IMR-90 (cell line): Measurements from ENCODE around the gene OPCML.

ENCODE experiments used
- FOS ChIP-seq: fragments of 150-350 bp; IDR thresholded peaks from 2 replicates; pipeline ENCODE4 v1.6.1; 2016; ENCODE audit warnings: low read depth, low read length
- MAZ ChIP-seq: IDR thresholded peaks from 2 replicates; pipeline ENCODE4 v1.6.1; 2012; ENCODE audit warnings: low read depth, mild to moderate bottlenecking, low read length, improper control_type of control experiment, moderate library complexity, borderline replicate concordance
- MXI1 ChIP-seq: IDR thresholded peaks from 2 replicates; pipeline ENCODE4 v1.6.1; 2012; ENCODE audit warnings: low read depth, mild to moderate bottlenecking, low read length, moderate library complexity, borderline replicate concordance
- POLR2A ChIP-seq: IDR thresholded peaks from 2 replicates; pipeline ENCODE4 v1.6.1; 2012; ENCODE audit warnings: mild to moderate bottlenecking, low read depth, low read length
- RAD21 ChIP-seq: IDR thresholded peaks from 2 replicates; pipeline ENCODE4 v1.6.1; 2012; ENCODE audit warnings: low read length, improper control_type of control experiment
- RCOR1 ChIP-seq: IDR thresholded peaks from 2 replicates; pipeline ENCODE4 v1.6.1; 2012; ENCODE audit warnings: mild to moderate bottlenecking, low read length, improper control_type of control experiment; ENCODE audit not compliant: insufficient replicate concordance
- SMC3 ChIP-seq: fragments of 150-350 bp; IDR thresholded peaks from 2 replicates; pipeline ENCODE4 v1.6.1; 2016; ENCODE audit warnings: low read depth, mild to moderate bottlenecking, antibody characterized with exemption, low read length, moderate library complexity
- TF ChIP-seq, protein P1 (sequence below): conservative IDR thresholded peaks from 2 replicates; pipeline ENCODE4 v1.5.1; 2012; ENCODE audit warnings: mild to moderate bottlenecking, low read depth, low read length, improper control_type of control experiment
- TF ChIP-seq, protein P2 (sequence below): fragments of 150-350 bp; IDR thresholded peaks from 2 replicates; pipeline ENCODE4 v1.6.1; 2016; ENCODE audit warnings: low read depth, mild to moderate bottlenecking, low read length, moderate library complexity, borderline replicate concordance

DNA sequence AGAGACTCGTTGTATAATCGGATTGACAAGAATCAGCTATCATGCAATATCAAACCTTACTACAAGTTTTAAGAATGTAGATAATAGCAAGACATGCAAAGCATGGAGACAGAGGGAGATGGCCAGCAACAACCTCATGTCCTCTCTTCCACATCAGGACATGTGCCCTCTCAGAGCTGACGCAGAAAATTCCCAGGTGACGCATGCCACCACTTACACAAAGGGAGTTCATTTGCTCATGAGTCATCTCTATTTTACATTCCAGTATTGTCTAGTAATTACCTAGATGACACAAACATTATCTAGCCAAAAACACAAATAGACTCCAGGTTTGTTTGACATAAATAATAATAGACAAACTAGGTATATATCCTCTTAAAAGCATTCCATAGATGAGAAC, 38.1 kb upstream of the OPCML start:
- TF ChIP-seq, protein P1, sequence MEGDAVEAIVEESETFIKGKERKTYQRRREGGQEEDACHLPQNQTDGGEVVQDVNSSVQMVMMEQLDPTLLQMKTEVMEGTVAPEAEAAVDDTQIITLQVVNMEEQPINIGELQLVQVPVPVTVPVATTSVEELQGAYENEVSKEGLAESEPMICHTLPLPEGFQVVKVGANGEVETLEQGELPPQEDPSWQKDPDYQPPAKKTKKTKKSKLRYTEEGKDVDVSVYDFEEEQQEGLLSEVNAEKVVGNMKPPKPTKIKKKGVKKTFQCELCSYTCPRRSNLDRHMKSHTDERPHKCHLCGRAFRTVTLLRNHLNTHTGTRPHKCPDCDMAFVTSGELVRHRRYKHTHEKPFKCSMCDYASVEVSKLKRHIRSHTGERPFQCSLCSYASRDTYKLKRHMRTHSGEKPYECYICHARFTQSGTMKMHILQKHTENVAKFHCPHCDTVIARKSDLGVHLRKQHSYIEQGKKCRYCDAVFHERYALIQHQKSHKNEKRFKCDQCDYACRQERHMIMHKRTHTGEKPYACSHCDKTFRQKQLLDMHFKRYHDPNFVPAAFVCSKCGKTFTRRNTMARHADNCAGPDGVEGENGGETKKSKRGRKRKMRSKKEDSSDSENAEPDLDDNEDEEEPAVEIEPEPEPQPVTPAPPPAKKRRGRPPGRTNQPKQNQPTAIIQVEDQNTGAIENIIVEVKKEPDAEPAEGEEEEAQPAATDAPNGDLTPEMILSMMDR = no peak
- no peak for TF ChIP-seq RAD21
- no peak for TF ChIP-seq POLR2A
- TF ChIP-seq MXI1 = no peak
- no peak for TF ChIP-seq SMC3
- TF ChIP-seq, protein P2, sequence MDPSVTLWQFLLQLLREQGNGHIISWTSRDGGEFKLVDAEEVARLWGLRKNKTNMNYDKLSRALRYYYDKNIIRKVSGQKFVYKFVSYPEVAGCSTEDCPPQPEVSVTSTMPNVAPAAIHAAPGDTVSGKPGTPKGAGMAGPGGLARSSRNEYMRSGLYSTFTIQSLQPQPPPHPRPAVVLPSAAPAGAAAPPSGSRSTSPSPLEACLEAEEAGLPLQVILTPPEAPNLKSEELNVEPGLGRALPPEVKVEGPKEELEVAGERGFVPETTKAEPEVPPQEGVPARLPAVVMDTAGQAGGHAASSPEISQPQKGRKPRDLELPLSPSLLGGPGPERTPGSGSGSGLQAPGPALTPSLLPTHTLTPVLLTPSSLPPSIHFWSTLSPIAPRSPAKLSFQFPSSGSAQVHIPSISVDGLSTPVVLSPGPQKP = no peak
- TF ChIP-seq MAZ = no peak
- TF ChIP-seq RCOR1 = no peak
- no peak for TF ChIP-seq FOS
